ENCODE data around the gene ZFAND5.

DNA sequence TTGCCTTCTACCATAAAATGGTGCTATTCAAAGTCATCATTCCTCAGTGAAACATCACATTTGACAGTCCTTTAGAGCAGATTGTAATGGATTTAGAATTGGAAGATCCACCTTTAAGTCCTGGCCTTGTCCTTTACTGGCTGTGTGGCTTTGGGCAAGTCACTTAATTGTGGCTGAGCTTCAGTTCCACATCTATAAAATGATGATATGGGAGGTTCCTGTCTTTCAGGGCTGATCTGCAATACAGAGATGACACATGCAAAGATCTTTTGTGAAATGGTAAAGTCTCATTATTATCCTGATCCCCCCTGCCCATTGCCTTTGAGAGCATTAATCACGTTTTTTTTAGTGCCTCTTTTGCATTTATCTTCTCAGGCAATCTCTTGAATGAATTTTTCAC lies 58.2 kb downstream of the ZFAND5 start:
- no peak for TF ChIP-seq CTCF (CRISPR knock-in tag; IDR thresholded peaks at IDR 0.05)
- TF ChIP-seq ZNF138 (CRISPR knock-in tag; IDR thresholded peaks at IDR 0.05; ENCODE audit: low read depth): no peak
- TF ChIP-seq, protein P1, sequence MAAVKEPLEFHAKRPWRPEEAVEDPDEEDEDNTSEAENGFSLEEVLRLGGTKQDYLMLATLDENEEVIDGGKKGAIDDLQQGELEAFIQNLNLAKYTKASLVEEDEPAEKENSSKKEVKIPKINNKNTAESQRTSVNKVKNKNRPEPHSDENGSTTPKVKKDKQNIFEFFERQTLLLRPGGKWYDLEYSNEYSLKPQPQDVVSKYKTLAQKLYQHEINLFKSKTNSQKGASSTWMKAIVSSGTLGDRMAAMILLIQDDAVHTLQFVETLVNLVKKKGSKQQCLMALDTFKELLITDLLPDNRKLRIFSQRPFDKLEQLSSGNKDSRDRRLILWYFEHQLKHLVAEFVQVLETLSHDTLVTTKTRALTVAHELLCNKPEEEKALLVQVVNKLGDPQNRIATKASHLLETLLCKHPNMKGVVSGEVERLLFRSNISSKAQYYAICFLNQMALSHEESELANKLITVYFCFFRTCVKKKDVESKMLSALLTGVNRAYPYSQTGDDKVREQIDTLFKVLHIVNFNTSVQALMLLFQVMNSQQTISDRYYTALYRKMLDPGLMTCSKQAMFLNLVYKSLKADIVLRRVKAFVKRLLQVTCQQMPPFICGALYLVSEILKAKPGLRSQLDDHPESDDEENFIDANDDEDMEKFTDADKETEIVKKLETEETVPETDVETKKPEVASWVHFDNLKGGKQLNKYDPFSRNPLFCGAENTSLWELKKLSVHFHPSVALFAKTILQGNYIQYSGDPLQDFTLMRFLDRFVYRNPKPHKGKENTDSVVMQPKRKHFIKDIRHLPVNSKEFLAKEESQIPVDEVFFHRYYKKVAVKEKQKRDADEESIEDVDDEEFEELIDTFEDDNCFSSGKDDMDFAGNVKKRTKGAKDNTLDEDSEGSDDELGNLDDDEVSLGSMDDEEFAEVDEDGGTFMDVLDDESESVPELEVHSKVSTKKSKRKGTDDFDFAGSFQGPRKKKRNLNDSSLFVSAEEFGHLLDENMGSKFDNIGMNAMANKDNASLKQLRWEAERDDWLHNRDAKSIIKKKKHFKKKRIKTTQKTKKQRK (IDR thresholded peaks at IDR 0.05; ENCODE audit: low read length): no peak
- no peak for TF ChIP-seq MTERF4 (CRISPR knock-in tag; IDR thresholded peaks at IDR 0.05)
- TF ChIP-seq ZSCAN25 (CRISPR knock-in tag; IDR thresholded peaks at IDR 0.05): no peak
- TF ChIP-seq RFX5 (IDR thresholded peaks at IDR 0.05; ENCODE audit: low read depth, low read length): no peak
- TF ChIP-seq ATF3 (CRISPR knock-in tag; IDR thresholded peaks at IDR 0.05): no peak
- no peak for TF ChIP-seq YY1 (IDR thresholded peaks at IDR 0.05; ENCODE audit: insufficient read depth, insufficient replicate concordance, low read depth, low read length)

Data from HepG2 (cell line).